Measurements from ENCODE around the gene HOXD11. TPM values are rescaled to one million over a fixed set of nuclear protein-coding genes. Genes with fewer than 3 reads are reported as not detected.

HOXD11 gene
- total and polyA plus RNA-seq, 8 donors: not detected

DNA sequence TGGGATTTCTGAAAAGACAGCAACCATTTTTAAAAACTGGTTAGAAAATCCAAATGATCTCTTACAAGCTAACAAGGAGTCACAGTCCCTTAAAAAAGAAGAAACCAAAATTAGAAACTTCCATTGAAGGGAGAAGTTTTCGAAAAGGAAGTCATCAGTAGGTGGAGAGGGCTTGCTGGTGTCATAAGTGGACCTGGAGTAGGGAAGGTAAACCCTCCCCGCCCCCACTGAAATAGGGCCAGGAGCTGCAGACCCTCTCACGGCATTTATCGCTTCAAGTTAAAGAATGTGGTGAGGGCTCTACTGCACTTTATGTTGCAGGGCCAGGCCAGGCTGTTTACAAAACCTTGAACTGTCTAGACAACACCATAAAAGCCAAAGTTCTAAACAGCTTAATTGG, 2.9 kb downstream of the HOXD11 start:
- Histone ChIP-seq H3K27ac (no peak overlapping the region), H3K36me3 (no peaks in the 10 kb centered on the region), H3K4me1 (peaks cover 21 to 49% (median 34%) of the 10 kb centered on the region in 4 donors), H3K4me3 (no peak overlapping the region), H3K9me3 (peaks cover 0 to 21% (median 0%) of the 10 kb centered on the region in 4 donors), H3K27me3 (peaks cover 56 to 100% (median 99%) of the 10 kb centered on the region in 3 donors)
- 10 to 22% (median 13%) methylated on average over 4 of the region's 4 CpGs for WGBS, 5 donors
- TF ChIP-seq, protein P1, sequence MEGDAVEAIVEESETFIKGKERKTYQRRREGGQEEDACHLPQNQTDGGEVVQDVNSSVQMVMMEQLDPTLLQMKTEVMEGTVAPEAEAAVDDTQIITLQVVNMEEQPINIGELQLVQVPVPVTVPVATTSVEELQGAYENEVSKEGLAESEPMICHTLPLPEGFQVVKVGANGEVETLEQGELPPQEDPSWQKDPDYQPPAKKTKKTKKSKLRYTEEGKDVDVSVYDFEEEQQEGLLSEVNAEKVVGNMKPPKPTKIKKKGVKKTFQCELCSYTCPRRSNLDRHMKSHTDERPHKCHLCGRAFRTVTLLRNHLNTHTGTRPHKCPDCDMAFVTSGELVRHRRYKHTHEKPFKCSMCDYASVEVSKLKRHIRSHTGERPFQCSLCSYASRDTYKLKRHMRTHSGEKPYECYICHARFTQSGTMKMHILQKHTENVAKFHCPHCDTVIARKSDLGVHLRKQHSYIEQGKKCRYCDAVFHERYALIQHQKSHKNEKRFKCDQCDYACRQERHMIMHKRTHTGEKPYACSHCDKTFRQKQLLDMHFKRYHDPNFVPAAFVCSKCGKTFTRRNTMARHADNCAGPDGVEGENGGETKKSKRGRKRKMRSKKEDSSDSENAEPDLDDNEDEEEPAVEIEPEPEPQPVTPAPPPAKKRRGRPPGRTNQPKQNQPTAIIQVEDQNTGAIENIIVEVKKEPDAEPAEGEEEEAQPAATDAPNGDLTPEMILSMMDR (IDR thresholded peaks at IDR 0.05): no peak
- TF ChIP-seq POLR2AphosphoS5 (IDR thresholded peaks at IDR 0.05): no peak
- TF ChIP-seq POLR2A (IDR thresholded peaks at IDR 0.05): no peak
- no peak for DNase-seq
- intact Hi-C loops (cut with DNase I; ENCODE audit: low total_unique reads): no loop called here

- 19 to 24% (median 22%) methylated on average over 7 of the region's 7 CpGs for WGBS, 5 donors
- Histone ChIP-seq H3K27me3 (peaks cover 48 to 100% (median 96%) of the 10 kb centered on the region in 3 donors), H3K27ac (no peak overlapping the region), H3K36me3 (no peaks in the 10 kb centered on the region), H3K9me3 (peaks cover 0 to 21% (median 0%) of the 10 kb centered on the region in 4 donors), H3K4me1 (peaks cover 20 to 43% (median 31%) of the 10 kb centered on the region in 4 donors), H3K4me3 (no peak overlapping the region)
- intact Hi-C loops (cut with DNase I; ENCODE audit: low total_unique reads): no loop called here
- no peak for DNase-seq
- TF ChIP-seq, protein P1 (IDR thresholded peaks at IDR 0.05): no peak
- TF ChIP-seq POLR2AphosphoS5 (IDR thresholded peaks at IDR 0.05): no peak
- TF ChIP-seq EP300 (IDR thresholded peaks at IDR 0.05): no peak
- TF ChIP-seq POLR2A (IDR thresholded peaks at IDR 0.05): no peak
Observed at GRCh38 chr2:176110415-176111308, 3.6 kb downstream of the HOXD11 start.

DNA sequence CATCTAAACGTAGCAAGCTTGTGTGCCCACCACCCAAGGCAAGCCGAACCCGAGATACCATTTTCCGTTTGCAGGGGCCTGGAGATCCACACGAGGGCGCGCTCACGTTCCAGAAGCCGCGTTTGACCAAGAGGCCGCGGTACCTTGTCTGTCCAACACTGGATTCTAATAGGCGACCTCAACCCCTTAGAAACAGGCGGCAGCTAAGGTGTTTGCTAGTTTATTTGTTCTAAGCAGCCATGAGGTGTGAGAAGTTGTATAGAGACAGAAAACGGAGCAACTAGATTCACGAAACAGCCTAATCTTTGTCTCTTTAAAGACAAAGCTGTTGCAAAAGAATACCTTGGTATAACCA, 4.2 kb downstream of the HOXD11 start:
- H3K27me3 ChIP-seq: peaks cover 52 to 100% (median 96%) of the 10 kb centered on the region in 3 donors
- intact Hi-C loops (cut with DNase I; ENCODE audit: low total_unique reads): no loop called here
- H3K36me3 ChIP-seq: no peaks in the 10 kb centered on the region
- H3K9me3 ChIP-seq: peaks cover 0 to 21% (median under 1%) of the 10 kb centered on the region in 4 donors
- no peak overlapping the region for H3K4me3 ChIP-seq
- DNase-seq: peak in 1 of 2 donors; percentile 80
- no peak overlapping the region for H3K27ac ChIP-seq
- peaks cover 20 to 37% (median 33%) of the 10 kb centered on the region in 4 donors for H3K4me1 ChIP-seq
- 3 to 10% (median 4%) methylated on average over 16 of the region's 16 CpGs for WGBS, 5 donors
- no peak for TF ChIP-seq POLR2AphosphoS5 (IDR thresholded peaks at IDR 0.05)
- TF ChIP-seq, protein P1 (IDR thresholded peaks at IDR 0.05): peak in 2 of 7 experiments; percentile 22 to 25
- TF ChIP-seq EP300 (IDR thresholded peaks at IDR 0.05): no peak
- no peak for TF ChIP-seq POLR2A (IDR thresholded peaks at IDR 0.05)

GRCh38 chr2:176111846-176112374, 4.8 kb downstream of the HOXD11 start:
- peaks cover 14 to 33% (median 26%) of the 10 kb centered on the region in 4 donors for H3K4me1 ChIP-seq
- intact Hi-C loops (cut with DNase I; ENCODE audit: low total_unique reads): no loop called here

More at GRCh38 chr2:176111846-176112374, 4.8 kb downstream of the HOXD11 start:
- Histone ChIP-seq H3K9me3 (peaks cover 0 to 16% (median 3%) of the 10 kb centered on the region in 4 donors), H3K36me3 (no peaks in the 10 kb centered on the region), H3K27ac (no peak overlapping the region), H3K27me3 (peaks cover 52 to 100% (median 96%) of the 10 kb centered on the region in 3 donors), H3K4me3 (no peak overlapping the region)
- DNase-seq: no peak
- TF ChIP-seq POLR2AphosphoS5 (IDR thresholded peaks at IDR 0.05) (no peak), POLR2A (IDR thresholded peaks at IDR 0.05) (no peak), EP300 (IDR thresholded peaks at IDR 0.05) (no peak)
- TF ChIP-seq, protein P1 (IDR thresholded peaks at IDR 0.05): no peak
- 2 to 7% (median 5%) methylated on average over 29 of the region's 29 CpGs for whole genome bisulfite sequencing, 5 donors

Data from stomach (tissue), 9 donors.